Thyroid gland (tissue), 4 donors: ENCODE results near the gene SCN10A. TPM values are rescaled to one million over a fixed set of nuclear protein-coding genes. Genes with fewer than 3 reads are reported as not detected.

Experiments
- DNase-seq, 2 donors: peaks; one replicate each; pipeline ENCODE4 v3.0.0-alpha.2; 2019
- H3K27ac ChIP-seq, 3 donors: fragments of 200-600 bp; sonication (generic); 1 replicate in 2 of 3; 2 replicates in 1 of 3; pipeline ENCODE4 v1.5.1; 2016 to 2019; ENCODE audit warnings: mild to moderate bottlenecking in 1 of 3, moderate library complexity in 1 of 3
- H3K27me3 ChIP-seq: fragments of 200-600 bp; sonication (generic); one replicate; pipeline ENCODE4 v1.5.1; 2019
- H3K36me3 ChIP-seq, 2 donors: fragments of 200-600 bp; sonication (generic); one replicate each; pipeline ENCODE4 v1.5.1; 2016 to 2019
- H3K4me1 ChIP-seq, 2 donors: fragments of 200-600 bp; sonication (generic); one replicate each; pipeline ENCODE4 v1.5.1; 2017 to 2019
- H3K4me3 ChIP-seq, 3 donors: fragments of 200-600 bp; sonication (generic); replicated peaks in 1 of 3; 1 replicate in 2 of 3; 2 replicates in 1 of 3; pipeline ENCODE4 v1.5.1; 2016; ENCODE audit warnings: mild to moderate bottlenecking in 1 of 3
- H3K9me3 ChIP-seq: fragments of 200-600 bp; sonication (generic); one replicate; pipeline ENCODE4 v1.5.1; 2017
- POLR2A ChIP-seq, 2 donors: fragments of 450-650 bp; IDR thresholded peaks; one replicate each; pipeline ENCODE4 v1.6.1; 2017; ENCODE audit warnings: antibody characterized with exemption in 2 of 2, mild to moderate bottlenecking in 2 of 2, moderate library complexity in 1 of 2
- WGBS, 2 donors: methylation state at CpG; one replicate each; pipeline ENCODE4 v1.1.5; 2017; 5-methylcytosine and 5-hydroxymethylcytosine counted together
- intact Hi-C: fragments of 100-400 bp; cut with DNase I; formaldehyde crosslinking; loops from one replicate; pipeline ENCODE4 v1.15.1; 2023
- total RNA-seq, 4 donors: library from RNA; depleted of rRNA; stranded (reverse); fragments of >200 nt; gene quantifications; one replicate each; pipeline ENCODE4 v1.2.3, GENCODE V29; 2016
- TF ChIP-seq, protein P1 (sequence below), 6 experiments: fragments of 200-600 bp in 3 of 6; fragments of 450-650 bp in 3 of 6; sonication (generic) in 3 of 6; IDR thresholded peaks; one replicate each; pipeline ENCODE4 v1.5.1; 2016 to 2019; ENCODE audit warnings: antibody characterized with exemption in 6 of 6, mild to moderate bottlenecking in 2 of 6, inconsistent platforms in 1 of 6, moderate library complexity in 1 of 6

The SCN10A gene
- not detected for total RNA-seq

DNA sequence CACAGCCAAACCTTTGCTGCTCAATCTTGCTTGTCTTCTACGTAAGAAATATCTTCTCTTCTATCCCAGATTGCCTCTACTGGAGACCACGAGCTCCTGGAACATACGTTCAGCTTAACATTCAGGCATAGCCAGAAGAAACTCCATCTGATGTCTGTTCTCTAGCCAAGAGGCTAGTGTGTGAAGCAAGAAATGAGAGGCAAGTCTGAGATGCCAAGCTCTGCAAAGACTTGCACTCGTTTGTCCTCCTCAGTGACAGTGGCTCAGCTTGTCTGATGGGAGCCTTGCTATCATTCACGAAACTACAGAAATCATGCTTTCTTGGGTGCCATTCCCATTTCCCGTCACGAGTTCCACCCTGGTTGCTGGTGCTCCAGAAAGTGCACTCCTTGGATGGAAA, at the start of gene SCN10A:
SCN10A (minus strand) TSS at position 192 of the 400 bp plus-strand sequence. CDS start 22,207 bp downstream, outside the sequence.
- no peaks in the 10 kb centered on the region for H3K27me3 ChIP-seq
- 76 to 78% methylated on average over 7 of the region's 7 CpGs for WGBS, 2 donors

GRCh38 chr3:38853011-38853410, 37.0 kb upstream of the SCN10A start:
- Histone ChIP-seq H3K36me3 (no peaks in the 10 kb centered on the region), H3K9me3 (no peaks in the 10 kb centered on the region), H3K4me3 (no peak overlapping the region), H3K4me1 (no peaks in the 10 kb centered on the region), H3K27me3 (no peaks in the 10 kb centered on the region), H3K27ac (no peak overlapping the region)
- intact Hi-C loops = no loop called here
- TF ChIP-seq, protein P1, sequence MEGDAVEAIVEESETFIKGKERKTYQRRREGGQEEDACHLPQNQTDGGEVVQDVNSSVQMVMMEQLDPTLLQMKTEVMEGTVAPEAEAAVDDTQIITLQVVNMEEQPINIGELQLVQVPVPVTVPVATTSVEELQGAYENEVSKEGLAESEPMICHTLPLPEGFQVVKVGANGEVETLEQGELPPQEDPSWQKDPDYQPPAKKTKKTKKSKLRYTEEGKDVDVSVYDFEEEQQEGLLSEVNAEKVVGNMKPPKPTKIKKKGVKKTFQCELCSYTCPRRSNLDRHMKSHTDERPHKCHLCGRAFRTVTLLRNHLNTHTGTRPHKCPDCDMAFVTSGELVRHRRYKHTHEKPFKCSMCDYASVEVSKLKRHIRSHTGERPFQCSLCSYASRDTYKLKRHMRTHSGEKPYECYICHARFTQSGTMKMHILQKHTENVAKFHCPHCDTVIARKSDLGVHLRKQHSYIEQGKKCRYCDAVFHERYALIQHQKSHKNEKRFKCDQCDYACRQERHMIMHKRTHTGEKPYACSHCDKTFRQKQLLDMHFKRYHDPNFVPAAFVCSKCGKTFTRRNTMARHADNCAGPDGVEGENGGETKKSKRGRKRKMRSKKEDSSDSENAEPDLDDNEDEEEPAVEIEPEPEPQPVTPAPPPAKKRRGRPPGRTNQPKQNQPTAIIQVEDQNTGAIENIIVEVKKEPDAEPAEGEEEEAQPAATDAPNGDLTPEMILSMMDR (IDR thresholded peaks at IDR 0.05) = no peak
- TF ChIP-seq POLR2A (IDR thresholded peaks at IDR 0.05) = no peak
- DNase-seq = no peak

More for the DNA sequence above, at the start of gene SCN10A:
- TF ChIP-seq, protein P1 (IDR thresholded peaks at IDR 0.05) = no peak
- no peak for TF ChIP-seq POLR2A (IDR thresholded peaks at IDR 0.05)
- Histone ChIP-seq H3K4me3 (no peak within 1 kb of the TSS), H3K27ac (no peak within 1 kb of the TSS), H3K9me3 (no peaks in the 10 kb centered on the region), H3K36me3 (no peaks in the 10 kb centered on the region), H3K4me1 (no peaks in the 10 kb centered on the region)
- intact Hi-C loops = no loop called here
- no peak for DNase-seq

DNA sequence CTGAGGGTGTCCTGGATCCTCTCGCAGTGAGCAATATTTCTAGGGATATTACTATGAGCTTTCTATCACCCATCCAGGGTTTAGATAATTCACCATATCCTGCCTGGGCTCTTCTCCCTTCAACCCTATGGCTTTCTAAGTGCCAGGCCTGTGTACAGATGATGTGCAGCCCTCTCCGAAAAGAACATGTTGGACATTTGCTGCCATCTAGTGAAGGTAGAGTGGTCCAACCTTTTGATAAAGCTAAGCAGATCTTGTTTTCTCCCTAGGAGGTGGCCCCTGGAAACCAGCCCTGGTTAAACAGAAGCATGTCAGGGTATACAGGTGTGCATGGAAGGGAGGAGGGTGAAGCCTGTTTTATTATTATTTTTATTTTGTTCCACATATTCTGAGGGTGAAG, 27.9 kb upstream of the SCN10A start:
- no peak for TF ChIP-seq POLR2A (IDR thresholded peaks at IDR 0.05)
- TF ChIP-seq, protein P1 (IDR thresholded peaks at IDR 0.05) = peak in 1 of 6 experiments; percentile 10
- no peak for DNase-seq
- intact Hi-C loops = no loop called here
- Histone ChIP-seq H3K36me3 (no peaks in the 10 kb centered on the region), H3K27ac (no peak overlapping the region), H3K4me1 (no peaks in the 10 kb centered on the region), H3K27me3 (no peaks in the 10 kb centered on the region), H3K9me3 (no peaks in the 10 kb centered on the region), H3K4me3 (no peak overlapping the region)
- WGBS, 2 donors = 56 to 68% methylated on average over 2 of the region's 2 CpGs

GRCh38 chr3:38842266-38842965, 26.4 kb upstream of the SCN10A start:
- no peak overlapping the region for H3K4me3 ChIP-seq
- no peaks in the 10 kb centered on the region for H3K9me3 ChIP-seq
- no peaks in the 10 kb centered on the region for H3K36me3 ChIP-seq
- WGBS, 2 donors = 56 to 64% methylated on average over 4 of the region's 4 CpGs
- no peak for DNase-seq
- intact Hi-C loops = no loop called here
- H3K27ac ChIP-seq = no peak overlapping the region
- TF ChIP-seq, protein P1 (IDR thresholded peaks at IDR 0.05) = no peak
- TF ChIP-seq POLR2A (IDR thresholded peaks at IDR 0.05) = no peak
- no peaks in the 10 kb centered on the region for H3K4me1 ChIP-seq
- no peaks in the 10 kb centered on the region for H3K27me3 ChIP-seq

GRCh38 chr3:38840987-38841386, 25.0 kb upstream of the SCN10A start:
- TF ChIP-seq POLR2A (IDR thresholded peaks at IDR 0.05) = no peak
- TF ChIP-seq, protein P1 (IDR thresholded peaks at IDR 0.05) = no peak
- 57 to 68% methylated on average over 2 of the region's 2 CpGs for WGBS, 2 donors
- Histone ChIP-seq H3K4me3 (no peak overlapping the region), H3K36me3 (no peaks in the 10 kb centered on the region), H3K27ac (no peak overlapping the region), H3K4me1 (no peaks in the 10 kb centered on the region), H3K9me3 (no peaks in the 10 kb centered on the region), H3K27me3 (no peaks in the 10 kb centered on the region)
- no peak for DNase-seq
- intact Hi-C loops = no loop called here
